HG02852 (cell line): ENCODE data around the gene NSDHL.

Source experiments
- ATAC-seq: cut with Tn5 transposase; IDR thresholded peaks from one replicate; pipeline ENCODE4 v1.9.1; 2021; ENCODE audit warnings: mild to moderate bottlenecking, moderate library complexity; ENCODE audit not compliant: unreplicated experiment

The NSDHL gene

DNA sequence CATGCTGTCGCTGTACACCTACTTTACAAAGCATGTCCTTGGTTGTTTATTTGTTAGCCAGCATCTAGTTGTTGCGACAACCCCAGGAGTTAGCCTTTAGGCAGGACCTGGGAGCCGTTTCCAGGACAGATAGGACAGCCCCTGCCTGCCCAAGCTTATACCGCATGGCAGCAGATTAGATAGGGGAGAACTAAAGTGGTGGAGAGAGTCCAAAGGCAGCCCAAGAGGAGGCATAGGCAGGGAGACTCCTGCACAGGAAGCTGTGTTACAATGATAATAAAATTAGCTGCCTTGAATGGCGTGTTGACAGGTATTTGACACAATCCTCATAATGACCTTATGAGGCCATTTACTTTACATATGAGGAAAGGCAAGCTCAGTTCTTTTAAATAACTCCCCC lies 13.0 kb downstream of the NSDHL start:
- no peak for ATAC-seq

DNA sequence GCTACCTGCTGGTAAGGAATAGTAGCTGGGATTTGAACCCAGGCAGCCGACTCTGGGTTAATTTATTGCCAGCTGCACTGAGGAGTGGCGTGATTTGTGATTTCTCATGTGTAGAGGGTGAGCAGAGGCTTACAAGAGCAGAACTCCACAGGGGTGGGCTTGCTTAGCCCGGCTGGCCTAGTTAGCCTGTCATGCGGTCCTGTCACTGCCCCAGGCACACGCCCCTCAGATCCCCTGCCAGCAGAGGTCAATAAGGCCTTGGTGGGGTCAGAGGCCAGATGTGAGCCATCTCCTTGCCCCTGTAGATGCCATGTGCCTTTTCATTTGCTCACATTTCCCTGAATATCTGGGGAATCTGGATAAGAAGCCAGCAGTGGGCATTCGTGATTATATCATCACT lies 13.4 kb downstream of the NSDHL start:
- no peak for ATAC-seq

DNA sequence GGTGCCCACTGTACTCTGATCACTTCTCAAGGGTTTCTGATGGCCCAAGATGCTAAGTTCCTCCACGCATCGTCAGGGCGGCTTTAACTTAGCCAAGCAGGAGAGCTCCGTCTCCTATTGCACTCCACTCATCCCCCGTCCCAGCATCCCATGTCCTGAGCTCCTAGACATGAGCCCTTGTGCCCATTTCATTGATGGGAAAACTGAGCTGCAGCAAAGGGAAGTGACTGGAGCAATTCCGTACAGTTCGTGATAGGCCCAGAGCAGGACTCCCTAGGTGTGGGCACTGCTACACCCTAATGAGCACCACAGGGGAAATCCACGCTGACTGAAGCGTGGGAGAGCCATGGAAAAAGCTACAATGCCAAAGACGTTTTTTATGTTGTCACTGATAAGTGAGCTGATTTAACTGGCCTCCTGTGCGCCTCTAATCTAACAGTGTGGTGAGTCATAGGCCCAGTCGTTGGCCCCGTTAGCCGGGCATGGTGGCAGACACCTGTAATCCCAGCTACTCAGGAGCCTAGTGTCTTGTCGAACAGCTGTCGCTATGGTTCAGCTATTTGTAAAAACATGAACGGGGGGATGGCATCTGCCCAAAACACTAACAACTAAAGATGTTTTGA lies 14.9 kb downstream of the NSDHL start:
- ATAC-seq = no peak

DNA sequence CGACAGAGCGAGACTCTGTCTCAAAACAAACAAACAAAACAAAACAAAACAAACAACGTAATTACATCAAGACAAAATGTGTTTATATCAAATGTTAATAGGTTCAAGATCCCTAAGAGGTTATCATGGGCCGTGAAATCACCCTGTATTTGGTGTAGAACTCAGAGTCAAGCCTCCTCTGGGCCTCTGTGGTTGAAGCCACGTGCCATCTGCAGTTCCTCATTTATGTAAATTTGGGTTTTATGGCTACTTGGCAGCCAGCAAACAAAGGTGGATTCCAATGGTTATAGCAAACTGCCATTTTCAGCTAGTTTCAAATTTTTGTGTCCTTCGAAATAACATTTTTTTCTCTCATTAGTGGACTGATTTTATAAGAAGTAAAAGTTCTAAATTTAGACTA lies 16.4 kb downstream of the NSDHL start:
- ATAC-seq = no peak

DNA sequence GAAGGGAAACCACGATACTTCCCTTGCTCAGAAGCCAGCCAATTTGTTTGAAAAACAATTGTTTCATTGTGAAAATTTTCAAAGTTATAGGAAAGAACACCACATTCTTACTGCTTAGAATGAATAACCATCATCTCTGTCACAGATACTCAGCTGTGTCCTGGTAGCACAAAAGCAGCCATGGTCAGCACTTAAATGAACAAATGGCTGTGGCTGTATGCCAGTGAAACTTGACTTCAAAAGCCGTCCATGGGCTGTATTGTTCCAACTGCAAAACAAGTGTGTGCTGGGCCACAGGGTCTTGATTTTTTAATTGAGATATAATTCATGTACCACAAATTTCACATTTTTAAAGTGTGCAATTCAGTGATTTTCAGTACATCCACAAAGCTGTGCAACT lies 19.6 kb downstream of the NSDHL start:
- no peak for ATAC-seq

DNA sequence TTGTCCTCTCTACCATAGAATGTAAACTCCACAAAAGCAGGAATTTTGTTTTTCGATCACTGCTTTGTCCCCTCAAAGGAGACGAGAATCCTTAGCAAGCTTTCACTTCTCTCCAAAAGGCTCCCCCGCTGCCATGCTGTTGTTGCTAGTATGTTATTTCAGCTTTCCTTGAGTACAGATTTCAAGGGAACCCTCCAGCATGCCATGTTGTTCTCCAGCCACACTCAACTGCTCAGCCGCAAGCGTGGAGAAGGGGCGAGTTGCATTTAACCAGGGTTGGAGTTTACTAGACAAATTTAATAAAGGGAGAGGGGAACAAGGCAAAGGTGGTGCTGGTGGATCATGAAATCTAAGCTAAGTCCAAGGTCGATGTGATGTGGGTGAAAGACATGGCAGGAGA lies 23.1 kb downstream of the NSDHL start:
- no peak for ATAC-seq

DNA sequence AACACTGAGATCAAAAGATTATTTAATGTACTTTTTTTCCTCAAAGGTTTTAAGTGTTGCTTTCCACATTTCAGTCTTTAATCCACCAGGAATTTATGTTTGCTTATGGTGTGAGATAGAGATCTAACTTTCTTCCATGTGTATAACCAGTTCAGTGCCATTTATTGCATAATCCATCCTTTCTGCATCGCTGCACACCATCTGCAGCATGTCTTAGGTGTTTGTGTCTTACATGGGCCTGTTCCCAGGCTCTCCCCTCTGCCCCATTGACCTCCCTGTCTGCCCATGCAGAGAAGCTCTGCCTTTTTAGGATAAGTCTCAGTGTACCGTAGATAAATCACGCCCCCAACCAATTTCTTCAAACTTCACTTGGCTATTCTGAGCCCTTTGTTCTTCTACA lies 30.3 kb downstream of the NSDHL start:
- no peak for ATAC-seq

DNA sequence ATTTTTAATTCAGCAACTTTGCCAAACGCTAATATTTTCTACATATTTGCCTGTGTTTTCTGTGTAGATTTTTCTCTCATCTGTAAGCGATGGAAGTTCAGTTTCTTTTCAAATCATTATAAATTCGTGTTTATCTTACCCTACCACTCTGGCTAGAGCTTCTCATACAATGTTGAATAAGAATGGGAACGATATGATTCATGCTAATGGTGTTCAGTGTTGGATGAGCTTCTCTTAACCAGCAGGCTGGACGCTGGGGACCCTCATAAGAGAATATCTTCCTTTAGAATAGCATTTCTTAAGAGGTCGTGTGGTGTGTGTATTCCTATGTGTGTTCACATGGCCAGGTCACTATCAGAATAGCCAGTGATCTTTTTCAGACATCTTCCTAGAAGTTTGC lies 31.0 kb downstream of the NSDHL start:
- ATAC-seq = no peak

DNA sequence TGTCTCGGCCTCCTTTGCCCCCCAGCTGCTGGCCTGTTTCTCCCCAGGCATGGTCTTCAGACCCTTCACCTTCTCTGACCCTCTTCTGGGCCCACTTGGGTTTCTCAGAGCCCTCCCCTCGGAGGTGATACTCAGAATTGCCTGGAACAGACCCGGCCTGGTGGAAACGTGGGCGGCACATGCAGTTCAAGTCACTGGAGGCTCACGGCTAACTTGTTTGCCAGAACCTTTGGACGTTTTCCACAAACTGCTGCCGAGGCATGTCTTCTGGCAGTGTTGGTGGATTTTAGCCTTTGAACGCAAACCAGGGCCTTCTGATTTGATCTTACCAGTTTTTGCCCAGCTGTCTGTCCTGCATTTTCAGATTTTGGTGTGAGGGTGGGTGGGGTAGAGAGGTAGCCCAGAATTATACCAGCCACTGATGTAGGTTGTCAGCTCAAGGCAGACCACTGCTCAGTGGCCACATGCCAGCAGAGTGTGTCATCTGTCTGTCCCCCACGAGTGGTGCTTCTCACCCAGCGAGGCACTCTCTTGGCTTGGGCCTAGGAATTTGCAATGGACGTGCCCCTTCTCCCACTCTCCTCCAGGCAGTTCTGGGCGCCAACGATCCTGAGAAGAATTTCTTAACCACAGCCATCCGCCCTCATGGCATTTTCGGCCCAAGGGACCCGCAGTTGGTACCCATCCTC lies 34.5 kb downstream of the NSDHL start:
- no peak for ATAC-seq

DNA sequence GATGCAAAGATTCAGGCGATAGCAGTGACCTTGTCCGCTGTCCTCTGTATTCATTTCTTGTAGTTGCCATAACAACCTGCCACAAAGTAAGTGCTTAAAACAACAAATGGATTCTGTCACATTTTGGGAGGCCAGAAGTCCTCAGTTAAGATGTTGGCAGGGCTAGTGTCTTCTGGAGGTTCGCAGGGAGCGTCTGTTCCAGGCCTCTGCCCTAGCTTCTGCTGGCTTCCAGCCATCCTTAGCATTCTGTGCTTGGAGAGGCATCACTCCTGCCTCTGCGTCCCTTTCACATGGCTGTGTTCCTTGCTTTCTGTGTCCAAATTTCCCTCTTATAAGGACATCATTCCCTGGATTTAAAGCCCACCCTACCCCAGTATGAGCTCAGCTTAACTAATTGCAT lies 35.5 kb downstream of the NSDHL start:
- no peak for ATAC-seq

DNA sequence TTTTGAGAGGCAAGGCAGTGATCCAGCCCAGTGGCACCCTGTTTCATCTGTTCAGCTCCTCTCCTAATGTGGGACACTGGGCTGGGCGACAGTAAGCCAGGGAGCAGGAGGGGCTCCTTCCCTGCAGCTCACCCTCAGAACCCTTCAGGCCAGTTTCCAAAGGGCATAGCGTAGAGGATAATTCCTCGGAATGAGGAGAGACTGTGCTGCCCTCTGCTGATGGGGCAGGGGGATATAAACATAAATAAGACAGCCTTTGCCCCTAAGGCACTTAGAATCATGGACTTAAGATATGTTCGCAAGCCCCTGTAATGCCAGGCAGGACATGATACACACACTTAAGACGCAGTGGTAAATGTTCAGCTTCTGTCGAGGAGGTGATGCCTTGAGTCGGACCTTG lies 39.1 kb downstream of the NSDHL start:
- no peak for ATAC-seq

DNA sequence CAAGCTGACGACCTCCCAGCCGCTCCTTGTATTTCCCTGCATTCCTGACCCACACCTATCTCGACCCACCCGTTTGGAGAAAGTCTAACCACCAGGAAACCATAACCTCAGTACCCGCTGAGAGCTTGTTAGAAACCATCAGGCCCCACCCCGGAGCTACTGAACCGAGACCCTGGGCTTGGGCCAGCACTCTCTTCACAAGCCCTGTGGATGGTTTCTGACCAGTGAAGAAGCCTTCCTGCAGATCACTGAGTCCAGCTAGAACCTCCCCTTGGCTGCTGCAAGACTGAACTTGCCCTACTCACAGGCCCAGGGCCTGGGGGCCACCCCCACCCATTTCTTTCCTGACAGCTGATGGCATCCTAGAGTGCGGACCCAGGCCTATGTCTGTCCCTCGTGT lies 40.4 kb downstream of the NSDHL start:
- ATAC-seq = no peak

DNA sequence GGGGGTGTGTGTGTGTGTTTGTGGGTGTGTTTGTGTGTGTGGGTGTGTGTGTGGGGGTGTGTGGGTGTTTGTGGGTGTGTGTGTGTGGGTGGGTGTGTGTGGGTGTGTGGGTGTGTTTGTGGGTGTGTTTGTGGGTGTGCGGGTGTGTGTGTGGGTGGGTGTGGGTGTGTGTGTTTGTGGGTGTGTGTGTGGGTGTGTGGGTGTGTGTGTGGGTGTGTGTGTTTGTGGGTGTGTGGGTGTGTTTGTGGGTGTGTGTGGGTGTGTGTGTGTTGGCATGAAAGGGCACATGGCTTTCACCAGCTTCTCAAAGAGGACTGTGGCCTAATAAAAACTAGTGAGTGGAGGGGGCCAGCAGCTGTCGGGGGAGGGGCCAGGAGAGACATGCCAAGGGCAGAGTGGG lies 41.7 kb downstream of the NSDHL start:
- ATAC-seq = no peak

DNA sequence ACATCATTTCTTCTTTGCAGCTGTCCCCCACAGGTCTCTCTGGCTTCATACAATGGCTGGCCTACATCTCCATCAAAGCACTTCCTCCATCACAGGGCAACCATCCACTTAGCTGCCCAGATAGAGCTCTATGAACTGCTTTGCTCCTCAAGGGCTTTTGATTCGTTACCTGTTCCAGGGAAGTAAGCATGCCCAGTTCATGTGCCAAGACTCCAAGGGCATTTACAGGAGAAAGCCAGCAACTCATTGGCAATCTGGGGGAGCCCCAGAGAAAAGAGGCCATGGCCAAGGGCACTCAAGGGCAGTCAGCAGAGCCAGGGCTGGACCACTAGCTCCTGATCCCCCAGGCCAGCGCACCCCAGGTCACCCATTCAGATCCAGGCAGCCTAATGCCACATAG lies 42.5 kb downstream of the NSDHL start:
- no peak for ATAC-seq

DNA sequence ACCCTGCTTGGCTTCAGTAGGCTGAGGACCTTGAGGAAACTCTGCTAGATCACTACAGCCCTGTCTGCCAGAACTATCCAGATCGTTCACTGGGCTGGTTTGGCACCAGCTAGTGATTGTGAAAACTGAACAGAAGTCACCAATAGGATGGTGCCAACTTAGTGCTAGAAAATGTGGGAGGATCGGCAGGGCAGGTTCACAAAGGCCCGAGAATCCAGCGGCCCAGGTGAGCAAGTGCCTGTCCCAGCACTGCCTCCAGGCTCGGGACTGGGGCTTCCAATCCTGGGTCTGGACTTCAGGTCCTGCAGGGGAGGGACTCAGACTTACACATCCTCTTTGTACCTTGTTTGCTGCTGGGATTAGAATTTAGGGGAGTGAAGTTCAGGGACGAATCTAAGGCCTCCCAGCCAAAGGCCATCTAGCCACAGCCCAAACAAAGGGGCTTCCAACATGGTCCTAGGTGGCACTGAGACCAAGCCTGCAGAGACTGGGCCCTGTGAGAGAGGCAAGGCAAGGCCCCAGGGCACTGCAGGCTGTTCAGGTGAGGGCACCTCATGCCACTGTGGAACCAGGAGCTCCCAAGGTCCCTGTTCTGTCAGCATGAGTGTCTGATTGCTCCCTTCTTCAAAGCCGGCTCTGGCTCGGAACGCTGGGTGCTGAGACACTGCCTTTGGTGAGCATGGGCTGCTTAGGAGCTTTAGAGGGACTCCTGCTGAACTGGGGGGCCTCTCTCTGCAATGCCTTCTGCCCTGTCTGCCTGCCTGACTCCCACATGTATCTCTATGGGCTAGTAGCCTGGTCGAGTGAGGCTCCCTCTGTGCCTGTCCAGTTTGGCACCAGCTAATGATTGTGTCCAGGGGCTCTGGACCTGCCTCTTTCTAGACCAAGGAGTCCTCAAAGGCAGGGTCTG lies 46.3 kb downstream of the NSDHL start:
- ATAC-seq = no peak

DNA sequence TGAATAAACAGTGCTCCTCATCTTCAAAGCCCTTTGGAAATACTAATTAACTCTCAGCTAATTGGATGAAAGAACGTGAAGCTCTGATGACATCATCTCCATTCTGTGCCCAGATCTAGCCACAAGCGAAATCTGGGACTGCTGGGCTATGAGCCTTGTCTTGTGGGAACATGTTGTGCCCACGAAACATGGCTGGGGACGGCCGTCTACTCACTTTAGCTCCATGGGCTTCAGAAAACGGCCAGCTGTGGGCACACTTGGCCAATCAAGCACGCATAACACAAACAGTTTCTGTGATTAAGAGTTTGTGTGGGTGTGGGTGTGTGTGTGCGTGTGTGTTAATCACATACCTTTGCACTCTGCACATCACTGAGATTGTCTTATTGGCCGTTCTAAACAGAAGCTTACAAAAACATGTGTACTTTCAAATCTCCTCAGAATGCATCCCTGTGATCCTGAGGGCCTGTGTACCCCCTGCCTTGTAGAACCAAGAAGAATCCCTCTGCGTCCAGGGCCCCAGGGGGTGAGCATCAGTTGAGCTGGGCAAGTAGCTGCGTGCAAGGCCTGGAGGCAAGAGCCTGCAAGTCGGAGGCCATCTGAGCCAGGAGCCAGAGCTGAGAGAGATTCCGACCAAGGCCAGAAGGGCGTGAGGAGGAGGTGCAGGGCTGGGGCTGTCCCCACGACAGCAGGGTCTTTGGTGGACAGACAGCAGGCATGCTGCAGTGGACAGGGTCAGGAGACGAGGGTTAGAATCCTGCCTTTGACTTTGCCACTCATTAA lies 48.3 kb downstream of the NSDHL start:
- no peak for ATAC-seq

DNA sequence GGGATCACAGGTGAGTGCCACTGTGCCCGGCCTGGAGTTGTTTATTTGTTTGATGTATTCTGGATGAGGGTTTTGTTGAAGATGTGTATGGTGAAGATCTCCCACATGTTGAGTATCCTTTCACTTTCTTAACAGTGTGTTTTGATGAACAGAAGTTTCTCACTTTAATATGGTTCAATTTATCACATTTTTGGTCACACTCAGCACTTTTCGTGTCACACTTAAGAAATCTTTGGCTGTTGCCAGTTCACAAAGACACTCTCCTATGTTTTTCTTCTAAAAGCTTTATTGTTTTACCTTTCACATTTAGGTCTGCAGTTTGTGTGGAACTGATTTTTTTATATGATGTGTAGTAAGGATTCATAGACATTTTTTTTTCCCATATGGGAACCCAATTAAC lies 50.4 kb downstream of the NSDHL start:
- ATAC-seq = no peak

DNA sequence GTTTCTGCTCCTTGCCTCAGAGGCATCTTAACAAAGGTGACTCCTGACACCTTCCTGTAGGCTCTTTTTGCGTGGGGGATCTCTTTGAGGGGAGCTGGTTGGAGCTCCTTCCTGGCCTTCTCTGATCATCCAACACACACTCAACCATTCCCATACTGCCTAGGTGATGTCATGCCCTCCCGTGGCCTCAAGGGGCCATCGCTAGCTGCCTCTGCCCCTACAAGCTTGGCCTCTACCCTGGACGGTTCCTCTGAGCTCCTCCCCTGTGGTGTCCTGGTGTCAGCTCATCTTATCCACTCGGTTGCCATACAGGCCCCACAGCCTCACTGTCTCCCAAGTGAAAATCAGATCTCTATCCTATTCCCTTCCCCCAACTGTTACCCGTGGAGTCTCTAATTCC lies 53.3 kb downstream of the NSDHL start:
- no peak for ATAC-seq

DNA sequence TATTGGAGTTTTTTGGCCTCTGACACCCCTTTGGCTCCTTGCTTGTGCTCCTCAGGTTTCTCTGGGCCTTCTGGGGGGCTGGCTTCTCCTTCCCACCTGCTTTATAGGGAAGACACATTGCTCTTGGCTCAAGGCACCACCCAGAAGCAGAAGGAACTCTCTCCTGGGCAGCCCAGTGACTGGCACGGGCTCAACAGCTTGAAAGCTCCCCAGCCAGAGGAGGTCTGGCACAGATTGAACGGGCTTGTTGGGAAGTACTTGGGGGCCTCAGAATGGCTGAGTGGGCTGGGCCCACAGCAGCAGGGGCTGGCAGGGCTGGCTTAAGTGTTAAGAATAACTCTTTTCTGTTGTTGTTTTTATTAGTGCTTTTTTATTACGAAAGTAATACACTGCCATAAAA lies 55.9 kb downstream of the NSDHL start:
- no peak for ATAC-seq

DNA sequence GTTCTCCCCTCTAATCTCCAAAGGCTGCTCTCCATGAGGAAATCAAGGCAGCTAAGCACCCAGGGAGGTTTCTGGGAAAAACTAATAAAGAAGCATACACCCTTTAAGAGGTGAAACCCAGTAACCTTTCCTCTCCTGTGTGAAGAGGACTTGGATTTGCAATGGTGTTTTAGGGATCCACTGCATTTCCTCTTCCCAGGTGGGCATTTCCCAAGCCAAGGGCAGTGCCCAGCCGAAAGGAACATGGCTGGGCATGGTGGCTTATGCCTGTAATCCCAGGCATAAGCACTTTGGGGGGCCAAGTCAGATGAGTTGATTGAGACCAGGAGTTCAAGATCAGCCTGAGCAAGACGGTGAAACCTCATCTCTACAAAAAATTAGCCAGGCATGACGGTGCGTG lies 61.6 kb downstream of the NSDHL start:
- no peak for ATAC-seq
